Tibial nerve (tissue), 4 donors: ENCODE results near the gene LIPG. TPM values are rescaled to one million over a fixed set of nuclear protein-coding genes. Genes with fewer than 3 reads are reported as not detected.

Experiments used
- DNase-seq, 2 donors: peaks; one replicate each; pipeline ENCODE4 v3.0.0-alpha.2; 2019; ENCODE audit warnings: low spot score in 2 of 2
- H3K27ac ChIP-seq, 4 donors: fragments of 200-600 bp; sonication (generic) in 3 of 4; one replicate each; pipeline ENCODE4 v1.5.1; 2017 to 2019; ENCODE audit warnings: mild to moderate bottlenecking in 1 of 4
- H3K27me3 ChIP-seq, 2 donors: fragments of 200-600 bp; sonication (generic) in 1 of 2; one replicate each; pipeline versions ENCODE4 v1.5.1 to v1.6.0; 2017 to 2019
- H3K36me3 ChIP-seq, 3 donors: fragments of 200-600 bp; sonication (generic); one replicate each; pipeline ENCODE4 v1.5.1; 2018 to 2019
- H3K4me1 ChIP-seq, 4 donors: fragments of 200-600 bp; sonication (generic) in 3 of 4; one replicate each; pipeline ENCODE4 v1.5.1; 2017 to 2019
- H3K4me3 ChIP-seq, 4 donors: fragments of 200-600 bp; sonication (generic) in 3 of 4; one replicate each; pipeline ENCODE4 v1.5.1; 2017 to 2019; ENCODE audit warnings: mild to moderate bottlenecking in 1 of 4, moderate library complexity in 1 of 4
- H3K9me3 ChIP-seq, 4 donors: fragments of 200-600 bp; sonication (generic) in 3 of 4; one replicate each; pipeline ENCODE4 v1.5.1; 2017 to 2019
- CTCF ChIP-seq, 5 experiments: fragments of 200-600 bp in 3 of 5; fragments of 450-650 bp in 2 of 5; sonication (generic) in 3 of 5; IDR thresholded peaks; one replicate each; pipeline ENCODE4 v1.5.1; 2016 to 2019; ENCODE audit warnings: antibody characterized with exemption in 5 of 5, mild to moderate bottlenecking in 3 of 5, moderate library complexity in 2 of 5
- EP300 ChIP-seq, 2 donors: sonication (generic); formaldehyde crosslinking; IDR thresholded peaks; one replicate each; pipeline ENCODE4 v1.6.1; 2017; ENCODE audit warnings: antibody characterized with exemption in 2 of 2, mild to moderate bottlenecking in 1 of 2
- POLR2A ChIP-seq, 2 donors: fragments of 450-650 bp; IDR thresholded peaks; one replicate each; pipeline ENCODE4 v1.6.1; 2017; ENCODE audit warnings: antibody characterized with exemption in 2 of 2, mild to moderate bottlenecking in 2 of 2, moderate library complexity in 2 of 2
- WGBS, 2 donors: methylation state at CpG; one replicate each; pipeline ENCODE4 v1.1.5; 2018; 5-methylcytosine and 5-hydroxymethylcytosine counted together
- total RNA-seq, 4 donors: library from RNA; depleted of rRNA; stranded (reverse); fragments of >200 nt; gene quantifications; one replicate each; pipeline ENCODE4 v1.1.0, GENCODE V29; 2016

The LIPG gene
- total RNA-seq, 4 donors from 2014 or later: 0.39 to 0.44 TPM; not detected in 2

GRCh38 chr18:49590608-49591007, 28.8 kb downstream of the LIPG start:
- Histone ChIP-seq H3K27me3 (no peaks in the 10 kb centered on the region), H3K36me3 (no peaks in the 10 kb centered on the region), H3K27ac (no peak overlapping the region), H3K4me3 (no peak overlapping the region), H3K9me3 (no peaks in the 10 kb centered on the region), H3K4me1 (no peaks in the 10 kb centered on the region)
- DNase-seq: no peak
- 87 to 93% methylated on average over 9 to 10 of the region's 10 CpGs for WGBS, 2 donors
- TF ChIP-seq POLR2A (IDR thresholded peaks at IDR 0.05) (no peak), EP300 (IDR thresholded peaks at IDR 0.05) (no peak), CTCF (IDR thresholded peaks at IDR 0.05) (no peak)

GRCh38 chr18:49591271-49591670, 29.4 kb downstream of the LIPG start:
- Histone ChIP-seq H3K9me3 (no peaks in the 10 kb centered on the region), H3K27me3 (no peaks in the 10 kb centered on the region), H3K27ac (no peak overlapping the region), H3K36me3 (no peaks in the 10 kb centered on the region), H3K4me3 (no peak overlapping the region), H3K4me1 (no peaks in the 10 kb centered on the region)
- no peak for DNase-seq
- WGBS, 2 donors: 42 to 60% methylated on average over 3 of the region's 3 CpGs
- no peak for TF ChIP-seq POLR2A (IDR thresholded peaks at IDR 0.05)
- no peak for TF ChIP-seq CTCF (IDR thresholded peaks at IDR 0.05)
- no peak for TF ChIP-seq EP300 (IDR thresholded peaks at IDR 0.05)

GRCh38 chr18:49591775-49592174, 29.9 kb downstream of the LIPG start:
- no peaks in the 10 kb centered on the region for H3K36me3 ChIP-seq
- no peaks in the 10 kb centered on the region for H3K4me1 ChIP-seq
- TF ChIP-seq POLR2A (IDR thresholded peaks at IDR 0.05) (no peak), CTCF (IDR thresholded peaks at IDR 0.05) (no peak), EP300 (IDR thresholded peaks at IDR 0.05) (no peak)
- no peaks in the 10 kb centered on the region for H3K9me3 ChIP-seq
- no peak overlapping the region for H3K4me3 ChIP-seq
- WGBS, 2 donors: 27% methylated on average over 4 of the region's 4 CpGs
- no peaks in the 10 kb centered on the region for H3K27me3 ChIP-seq
- DNase-seq: no peak
- no peak overlapping the region for H3K27ac ChIP-seq

GRCh38 chr18:49596687-49597086, 34.8 kb downstream of the LIPG start:
- TF ChIP-seq POLR2A (IDR thresholded peaks at IDR 0.05) (no peak), CTCF (IDR thresholded peaks at IDR 0.05) (no peak), EP300 (IDR thresholded peaks at IDR 0.05) (no peak)
- Histone ChIP-seq H3K27ac (no peak overlapping the region), H3K27me3 (no peaks in the 10 kb centered on the region), H3K9me3 (no peaks in the 10 kb centered on the region), H3K4me1 (no peaks in the 10 kb centered on the region), H3K4me3 (no peak overlapping the region), H3K36me3 (no peaks in the 10 kb centered on the region)
- 46 to 58% methylated on average over 3 of the region's 3 CpGs for WGBS, 2 donors
- DNase-seq: no peak

GRCh38 chr18:49597157-49597931, 35.5 kb downstream of the LIPG start:
- no peaks in the 10 kb centered on the region for H3K27me3 ChIP-seq
- 75 to 81% methylated on average over 8 of the region's 8 CpGs for WGBS, 2 donors
- H3K36me3 ChIP-seq: no peaks in the 10 kb centered on the region
- H3K9me3 ChIP-seq: no peaks in the 10 kb centered on the region
- no peak overlapping the region for H3K4me3 ChIP-seq
- TF ChIP-seq CTCF (IDR thresholded peaks at IDR 0.05) (no peak), EP300 (IDR thresholded peaks at IDR 0.05) (no peak), POLR2A (IDR thresholded peaks at IDR 0.05) (no peak)
- no peak for DNase-seq
- no peak overlapping the region for H3K27ac ChIP-seq
- no peaks in the 10 kb centered on the region for H3K4me1 ChIP-seq
